DOHH2 (cell line): Measurements from ENCODE around the gene STK32C.

Experiments
- H3F3A ChIP-seq: fragments of 200-600 bp; sonication (generic), shearing (Covaris generic); 2 replicates; pipeline ENCODE4 v1.6.0; 2016; ENCODE audit warnings: antibody characterized with exemption, mild to moderate bottlenecking; ENCODE audit not compliant: control insufficient read depth, insufficient read depth
- H3K27ac ChIP-seq: fragments of 200-600 bp; sonication (generic); 2 replicates; pipeline ENCODE4 v1.5.1; 2014; ENCODE audit warnings: low read depth, mild to moderate bottlenecking, low read length, moderate library complexity
- H3K27me3 ChIP-seq: fragments of 200-600 bp; sonication (generic); 2 replicates; pipeline ENCODE4 v1.6.1; 2014; ENCODE audit warnings: mild to moderate bottlenecking, low read length, mixed read lengths; ENCODE audit not compliant: control insufficient read depth
- H3K36me3 ChIP-seq: fragments of 200-600 bp; sonication (generic); 2 replicates; pipeline ENCODE4 v1.6.1; 2014; ENCODE audit warnings: mild to moderate bottlenecking, low read length, moderate library complexity, mixed read lengths; ENCODE audit not compliant: control insufficient read depth
- H3K4me1 ChIP-seq: fragments of 200-600 bp; sonication (generic); 2 replicates; pipeline ENCODE4 v1.6.1; 2014; ENCODE audit warnings: mild to moderate bottlenecking, low read length, mixed read lengths; ENCODE audit not compliant: control insufficient read depth
- H3K4me2 ChIP-seq: fragments of 200-600 bp; sonication (generic); 2 replicates; pipeline ENCODE4 v1.6.0; 2014; ENCODE audit warnings: mild to moderate bottlenecking, low read length, moderate library complexity
- H3K4me3 ChIP-seq: fragments of 200-600 bp; sonication (generic); 2 replicates; pipeline ENCODE4 v1.5.1; 2014; ENCODE audit warnings: mild to moderate bottlenecking, low read length, mixed read lengths
- H3K79me2 ChIP-seq: fragments of 200-600 bp; sonication (generic); 2 replicates; pipeline ENCODE4 v1.6.1; 2014; ENCODE audit warnings: mild to moderate bottlenecking, low read length, mixed read lengths; ENCODE audit not compliant: control insufficient read depth
- H3K9me2 ChIP-seq: fragments of 200-600 bp; sonication (generic); replicated peaks from 2 replicates; pipeline ENCODE4 v1.6.1; 2014; ENCODE audit warnings: mild to moderate bottlenecking, low read length, mixed read lengths; ENCODE audit not compliant: control insufficient read depth
- H3K9me3 ChIP-seq: fragments of 200-600 bp; sonication (generic); 2 replicates; pipeline ENCODE4 v1.6.1; 2014; ENCODE audit warnings: antibody characterized with exemption, low read length, mixed read lengths; ENCODE audit not compliant: control insufficient read depth, insufficient read depth
- H4K20me1 ChIP-seq: fragments of 200-600 bp; sonication (generic); 2 replicates; pipeline ENCODE4 v1.6.0; 2014; ENCODE audit warnings: low read depth, mild to moderate bottlenecking, antibody characterized with exemption, low read length, moderate library complexity; ENCODE audit not compliant: control insufficient read depth, insufficient read depth
- EZH2phosphoT487 ChIP-seq: fragments of 200-600 bp; sonication (generic); IDR thresholded peaks from 2 replicates; pipeline ENCODE4 v1.6.1; 2017; ENCODE audit warnings: borderline replicate concordance, mild to moderate bottlenecking, antibody characterized with exemption, low read length, moderate library complexity, mixed read lengths
- TF ChIP-seq, protein P1 (sequence below): fragments of 200-600 bp; sonication (generic); IDR thresholded peaks from one replicate; pipeline ENCODE4 v1.5.1; 2014; ENCODE audit warnings: antibody characterized with exemption, mild to moderate bottlenecking, low read depth, low read length; ENCODE audit not compliant: poor library complexity, severe bottlenecking

The STK32C gene

DNA sequence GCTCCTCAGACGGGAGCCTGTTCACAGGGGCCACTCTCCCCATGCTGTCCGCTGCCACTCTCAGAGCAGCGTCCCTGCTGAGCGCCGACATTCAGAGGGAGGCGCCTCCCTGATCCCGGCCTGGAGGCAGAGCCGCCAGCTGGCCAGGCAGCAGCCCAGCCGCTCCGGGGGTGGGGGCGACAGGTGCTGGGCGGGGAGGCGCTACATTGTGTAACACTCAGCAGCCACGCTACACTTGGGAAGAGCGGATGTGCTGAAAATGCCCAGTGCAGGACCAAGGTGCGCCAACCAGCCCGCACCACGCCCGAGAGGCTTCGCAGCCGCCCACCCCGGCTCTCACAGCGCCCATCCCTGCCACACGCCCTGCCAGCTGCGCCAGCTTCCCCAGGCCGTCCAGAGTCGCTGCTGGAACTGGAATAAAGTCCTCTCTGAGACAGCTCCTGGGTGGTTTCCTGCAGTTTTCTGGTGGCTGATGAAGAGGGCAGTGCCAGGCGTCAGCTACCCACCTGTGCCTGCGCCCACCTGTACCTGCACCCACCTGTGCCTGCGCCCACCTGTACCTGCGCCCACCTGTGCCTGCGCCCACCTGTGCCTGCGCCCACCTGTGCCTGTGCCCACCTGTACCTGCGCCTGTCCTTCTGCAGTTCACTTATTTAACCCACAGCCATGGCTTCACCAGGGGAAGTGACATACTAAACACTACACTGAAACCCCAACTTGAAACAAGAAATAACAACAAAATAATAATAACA, 25.7 kb downstream of the STK32C start:
- no peaks in the 10 kb centered on the region for H3K27me3 ChIP-seq
- no peaks in the 10 kb centered on the region for H3K9me3 ChIP-seq
- no peak overlapping the region for H3K4me3 ChIP-seq
- H3K36me3 ChIP-seq, result no peaks in the 10 kb centered on the region
- no peaks in the 10 kb centered on the region for H3K9me2 ChIP-seq
- TF ChIP-seq, protein P1, sequence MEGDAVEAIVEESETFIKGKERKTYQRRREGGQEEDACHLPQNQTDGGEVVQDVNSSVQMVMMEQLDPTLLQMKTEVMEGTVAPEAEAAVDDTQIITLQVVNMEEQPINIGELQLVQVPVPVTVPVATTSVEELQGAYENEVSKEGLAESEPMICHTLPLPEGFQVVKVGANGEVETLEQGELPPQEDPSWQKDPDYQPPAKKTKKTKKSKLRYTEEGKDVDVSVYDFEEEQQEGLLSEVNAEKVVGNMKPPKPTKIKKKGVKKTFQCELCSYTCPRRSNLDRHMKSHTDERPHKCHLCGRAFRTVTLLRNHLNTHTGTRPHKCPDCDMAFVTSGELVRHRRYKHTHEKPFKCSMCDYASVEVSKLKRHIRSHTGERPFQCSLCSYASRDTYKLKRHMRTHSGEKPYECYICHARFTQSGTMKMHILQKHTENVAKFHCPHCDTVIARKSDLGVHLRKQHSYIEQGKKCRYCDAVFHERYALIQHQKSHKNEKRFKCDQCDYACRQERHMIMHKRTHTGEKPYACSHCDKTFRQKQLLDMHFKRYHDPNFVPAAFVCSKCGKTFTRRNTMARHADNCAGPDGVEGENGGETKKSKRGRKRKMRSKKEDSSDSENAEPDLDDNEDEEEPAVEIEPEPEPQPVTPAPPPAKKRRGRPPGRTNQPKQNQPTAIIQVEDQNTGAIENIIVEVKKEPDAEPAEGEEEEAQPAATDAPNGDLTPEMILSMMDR, result no peak
- no peak for TF ChIP-seq EZH2phosphoT487
- no peaks in the 10 kb centered on the region for H3K79me2 ChIP-seq
- H3K4me1 ChIP-seq, result no peaks in the 10 kb centered on the region
- no peaks in the 10 kb centered on the region for H3F3A ChIP-seq
- H3K27ac ChIP-seq, result no peak overlapping the region
- H4K20me1 ChIP-seq, result no peaks in the 10 kb centered on the region
- no peak overlapping the region for H3K4me2 ChIP-seq

DNA sequence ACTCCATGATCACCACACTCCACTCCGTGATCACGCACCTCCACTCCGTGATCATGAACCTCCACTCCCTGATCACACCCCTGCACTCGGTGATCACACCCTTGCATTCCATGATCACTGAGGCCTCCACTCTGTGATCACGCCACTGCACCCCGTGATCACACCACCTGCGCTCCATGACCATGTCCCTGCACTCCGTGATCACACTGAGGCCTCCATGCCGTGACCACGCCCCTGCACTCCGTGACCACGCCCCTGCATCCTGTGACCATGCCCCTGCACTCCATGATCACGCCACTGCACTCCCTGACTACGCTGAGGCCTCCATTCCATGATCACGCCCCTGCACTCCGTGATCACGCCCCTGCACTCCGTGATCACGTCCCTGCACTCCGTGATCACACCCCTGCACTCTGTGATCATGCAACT, 27.1 kb downstream of the STK32C start:
- Histone ChIP-seq H3K36me3 (no peaks in the 10 kb centered on the region), H3K9me2 (no peaks in the 10 kb centered on the region)
- TF ChIP-seq, protein P1, result no peak
- no peak for TF ChIP-seq EZH2phosphoT487

DNA sequence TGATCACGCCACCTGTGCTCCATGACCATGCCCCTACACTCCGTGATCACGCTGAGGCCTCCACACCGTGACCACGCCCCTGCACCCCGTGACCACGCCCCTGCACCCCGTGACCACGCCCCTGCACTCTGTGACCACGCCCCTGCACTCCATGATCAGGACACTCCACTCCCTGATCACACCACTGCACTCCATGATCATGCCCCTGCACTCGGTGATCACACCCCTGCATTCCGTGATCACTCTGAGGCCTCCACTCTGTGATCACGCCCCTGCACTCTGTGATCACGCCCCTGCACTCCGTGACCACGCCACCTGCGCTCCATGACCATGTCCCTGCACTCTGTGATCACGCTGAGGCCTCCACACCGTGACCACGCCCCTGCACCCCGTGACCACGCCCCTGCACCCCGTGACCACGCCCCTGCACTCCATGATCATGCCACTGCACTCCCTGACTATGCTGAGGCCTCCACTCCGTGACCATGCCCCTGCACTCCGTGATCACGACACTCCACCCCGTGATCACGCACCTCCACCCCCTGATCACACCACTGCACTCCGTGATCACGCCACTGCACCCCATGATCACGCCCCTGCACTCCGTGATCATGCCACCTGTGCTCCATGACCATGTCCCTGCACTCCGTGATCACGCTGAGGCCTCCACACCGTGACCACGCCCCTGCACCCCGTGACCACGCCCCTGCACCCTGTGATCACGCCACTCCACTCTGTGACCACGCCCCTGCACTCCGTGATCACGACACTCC, 27.7 kb downstream of the STK32C start:
- no peaks in the 10 kb centered on the region for H4K20me1 ChIP-seq
- no peaks in the 10 kb centered on the region for H3K4me1 ChIP-seq
- H3K4me3 ChIP-seq, result no peak overlapping the region
- no peaks in the 10 kb centered on the region for H3K9me3 ChIP-seq
- no peaks in the 10 kb centered on the region for H3F3A ChIP-seq
- no peaks in the 10 kb centered on the region for H3K9me2 ChIP-seq
- H3K36me3 ChIP-seq, result no peaks in the 10 kb centered on the region
- no peaks in the 10 kb centered on the region for H3K27me3 ChIP-seq
- no peak overlapping the region for H3K4me2 ChIP-seq
- no peak overlapping the region for H3K27ac ChIP-seq
- H3K79me2 ChIP-seq, result no peaks in the 10 kb centered on the region
- TF ChIP-seq, protein P1, result no peak
- TF ChIP-seq EZH2phosphoT487, result no peak

More for the DNA sequence above, 27.1 kb downstream of the STK32C start:
- no peak overlapping the region for H3K27ac ChIP-seq
- no peak overlapping the region for H3K4me3 ChIP-seq
- no peaks in the 10 kb centered on the region for H4K20me1 ChIP-seq
- H3K27me3 ChIP-seq, result no peaks in the 10 kb centered on the region
- H3K4me1 ChIP-seq, result no peaks in the 10 kb centered on the region
- no peak overlapping the region for H3K4me2 ChIP-seq
- H3K9me3 ChIP-seq, result no peaks in the 10 kb centered on the region
- no peaks in the 10 kb centered on the region for H3K79me2 ChIP-seq
- H3F3A ChIP-seq, result no peaks in the 10 kb centered on the region
